GM19099 (cell line): ENCODE results near the gene SLC9C2.

Experiments
- POLR2A ChIP-seq: IDR thresholded peaks from 3 replicates; pipeline ENCODE4 v1.6.1; 2011; ENCODE audit warnings: low read depth; ENCODE audit not compliant: insufficient read length; ENCODE audit errors: extremely low read depth

Gene SLC9C2, protein sequence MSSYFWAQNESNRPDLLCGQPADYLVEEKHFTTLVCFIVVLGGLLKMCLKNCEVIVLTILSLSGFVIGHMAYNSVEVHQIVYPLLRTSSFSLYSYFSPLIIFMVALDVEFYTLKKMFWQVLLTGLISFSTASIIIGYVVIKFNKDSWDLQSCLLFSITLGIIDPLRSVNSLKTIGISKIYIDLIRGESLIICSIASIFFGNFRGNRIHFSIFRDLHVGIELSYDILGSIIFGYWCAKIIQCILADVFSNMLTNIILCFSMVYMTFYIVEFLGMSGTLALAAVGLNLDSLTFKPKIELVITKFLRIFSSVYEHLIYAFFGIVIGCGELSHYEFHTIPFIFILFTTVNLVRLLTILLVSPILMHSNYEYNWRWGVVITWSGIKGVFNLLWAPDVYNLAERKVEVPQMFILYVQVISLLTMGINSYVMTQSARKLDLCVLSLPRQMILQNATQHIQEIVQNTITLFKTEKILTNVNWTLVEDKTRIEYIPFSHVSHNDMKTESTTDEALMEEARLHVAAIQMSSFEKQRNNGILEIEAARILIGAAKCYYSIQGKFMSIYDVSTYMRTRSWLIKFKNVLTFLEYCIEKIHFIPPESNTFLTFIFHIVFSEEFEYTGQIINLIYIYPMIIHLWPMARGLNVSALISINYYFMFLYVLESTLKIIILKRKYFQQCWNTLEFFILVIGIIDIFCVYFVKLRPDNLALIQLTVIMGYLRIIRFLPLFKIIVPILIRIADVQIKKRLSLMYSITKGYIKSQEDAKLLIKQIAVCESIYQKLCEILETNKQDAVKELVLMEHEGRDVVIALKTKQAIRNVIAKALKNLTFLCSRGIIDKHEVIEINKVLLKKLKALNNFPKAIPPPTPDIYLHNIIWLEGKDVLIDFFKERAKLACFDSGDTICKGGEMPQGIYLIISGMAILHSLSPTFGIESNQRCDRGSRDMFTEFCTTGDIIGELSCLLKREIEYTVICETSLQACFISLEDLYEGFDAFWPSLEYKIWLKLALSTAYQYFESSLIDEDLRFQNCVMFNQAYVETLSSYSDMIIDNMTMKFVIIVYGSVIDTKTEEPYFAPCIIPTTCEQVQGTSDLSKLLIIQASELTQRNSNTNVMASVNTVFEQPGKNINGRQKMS

DNA sequence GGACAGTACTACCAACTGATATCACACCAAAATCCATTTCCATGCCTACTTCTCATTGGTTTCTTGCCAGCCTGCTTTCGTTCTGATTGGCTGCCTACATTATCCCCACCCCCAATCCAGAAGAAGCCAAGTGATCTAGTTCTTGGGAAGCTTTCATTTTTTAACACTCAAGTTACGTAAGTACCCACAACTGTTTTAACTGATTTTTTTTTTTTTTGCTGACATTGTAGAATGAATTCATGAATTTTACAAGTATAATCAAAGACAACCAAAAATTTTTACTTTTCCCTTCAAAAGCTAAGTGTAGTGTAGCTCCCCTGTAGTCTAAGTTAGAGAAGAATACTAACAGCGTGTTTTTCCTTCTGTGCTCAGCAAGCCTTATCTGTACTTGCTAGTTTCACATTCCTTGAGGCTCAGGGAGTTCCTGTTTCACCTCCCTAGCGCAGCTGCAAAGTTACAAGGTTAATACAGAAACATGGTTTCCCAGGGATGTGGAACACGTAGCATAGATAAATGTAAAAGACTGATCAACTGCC lies at the start of gene SLC9C2:
Gene SLC9C2 (minus strand): TSS at position 17 of the 536 bp plus-strand sequence. CDS start 1,296 bp downstream, outside the sequence.
- TF ChIP-seq POLR2A = no peak

DNA sequence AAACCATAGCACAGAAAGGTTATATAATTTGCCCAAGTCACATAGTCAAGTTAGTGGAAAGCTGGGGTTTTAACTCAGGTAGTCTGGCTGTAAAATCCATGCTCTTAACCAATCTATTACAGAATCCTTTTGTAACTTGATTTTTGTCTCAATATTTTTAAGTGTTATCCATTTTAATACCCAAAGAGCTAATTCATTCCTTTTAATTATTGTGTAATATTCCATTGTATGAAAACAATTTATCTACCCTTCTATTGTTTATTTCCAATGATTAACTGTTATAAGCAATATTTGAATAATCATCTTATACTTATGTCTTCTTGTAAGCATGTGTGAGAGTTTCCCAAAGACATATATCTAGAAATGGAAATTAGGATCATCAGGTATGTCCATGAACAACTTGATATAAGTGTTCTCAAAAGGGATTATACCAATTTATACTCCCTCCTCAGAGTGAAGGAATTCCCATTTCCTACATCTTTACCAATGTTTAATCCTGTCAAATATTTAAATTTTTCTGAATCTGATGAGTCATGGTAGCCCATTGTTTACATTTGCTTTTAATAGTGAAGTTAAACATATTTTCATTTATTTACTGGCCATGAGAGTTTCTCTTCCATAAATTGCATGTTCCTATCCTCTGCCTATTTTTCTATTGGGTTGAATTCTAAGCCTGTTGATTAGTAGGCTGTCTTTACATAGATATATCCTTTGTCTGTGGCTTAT lies 46.2 kb upstream of the SLC9C2 start:
- no peak for TF ChIP-seq POLR2A

DNA sequence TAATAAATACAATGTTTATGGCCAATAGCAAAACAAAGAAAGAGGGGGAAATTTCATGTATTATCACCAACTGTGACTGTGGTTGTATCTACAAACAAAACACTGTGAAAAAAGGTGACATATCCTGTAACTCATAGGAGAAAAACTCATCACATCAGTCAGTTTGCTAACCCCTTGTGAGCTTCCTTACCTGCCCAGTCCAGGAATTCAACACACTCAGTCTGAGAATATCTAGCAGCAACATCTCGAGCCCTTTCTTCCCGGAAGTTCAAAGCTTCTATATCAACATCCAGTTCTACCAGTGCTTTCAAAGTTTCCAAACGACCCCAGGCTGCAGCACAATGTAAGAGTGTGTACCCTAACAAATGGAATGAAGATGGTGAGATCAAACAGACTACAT lies 43.8 kb upstream of the SLC9C2 start:
- no peak for TF ChIP-seq POLR2A

DNA sequence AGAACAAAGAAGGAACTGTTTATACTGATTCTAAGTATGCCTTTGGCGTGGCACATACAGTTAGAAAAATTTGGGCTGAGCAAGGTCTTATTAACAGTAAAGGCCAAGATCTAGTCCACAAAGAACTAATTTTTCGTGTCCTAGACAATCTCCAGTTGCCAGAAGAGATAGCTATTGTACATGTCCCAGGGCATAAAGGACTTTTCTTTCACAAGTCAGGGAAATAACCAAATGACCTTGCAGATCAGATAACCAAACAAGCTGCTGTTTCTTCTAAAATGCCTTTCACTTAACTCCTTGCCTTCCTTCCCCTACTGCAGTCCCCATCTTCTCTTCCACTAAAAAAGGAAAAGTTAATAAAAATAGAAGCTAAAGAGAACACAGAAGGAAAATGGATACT lies 36.2 kb upstream of the SLC9C2 start:
- TF ChIP-seq POLR2A = no peak

DNA sequence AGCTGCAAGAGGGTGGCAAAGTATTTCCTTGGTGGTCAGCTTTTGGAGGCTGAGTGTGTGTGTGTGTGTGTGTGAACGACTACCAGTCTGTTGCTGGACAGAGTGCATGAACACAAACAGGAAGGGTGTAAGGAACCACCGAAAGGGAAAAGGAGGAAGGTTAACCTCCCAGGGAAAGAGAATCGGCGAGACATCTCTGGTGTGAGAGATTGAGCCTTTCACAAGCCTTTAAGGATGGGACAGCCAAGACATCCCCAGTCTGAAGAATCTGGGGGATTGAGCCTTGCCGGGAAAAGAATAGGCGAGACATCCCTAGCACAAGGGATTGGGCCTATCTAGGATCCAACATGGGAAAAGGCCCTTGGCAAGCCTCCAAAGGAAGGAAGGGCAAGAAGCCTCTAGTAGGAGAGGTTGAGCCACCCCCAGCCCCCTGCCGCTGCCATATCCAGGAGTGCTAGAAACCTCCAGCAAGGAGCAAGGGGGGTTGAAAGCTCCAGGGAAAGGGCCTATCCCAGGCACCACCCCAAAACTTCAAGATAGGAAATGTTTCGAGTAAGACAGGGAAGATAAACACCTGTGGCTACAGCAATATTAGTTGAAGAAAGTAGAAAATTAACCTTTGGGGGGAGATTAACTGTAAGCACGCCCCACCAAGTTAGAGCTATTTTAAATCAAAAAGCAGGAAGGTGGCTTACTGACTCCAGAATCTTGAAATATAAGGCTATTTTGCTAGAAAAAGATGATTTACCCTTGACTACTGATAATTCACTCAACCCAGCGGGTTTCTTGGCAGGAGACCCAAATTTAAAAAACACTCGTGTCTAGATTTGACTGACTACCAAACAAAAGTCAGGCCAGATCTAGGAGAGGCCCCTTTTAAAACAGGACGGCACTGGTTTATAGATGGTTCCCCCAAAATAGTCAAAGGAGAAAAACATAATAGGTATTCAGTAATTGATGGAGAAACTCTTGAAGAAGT lies 35.5 kb upstream of the SLC9C2 start:
- TF ChIP-seq POLR2A = no peak

DNA sequence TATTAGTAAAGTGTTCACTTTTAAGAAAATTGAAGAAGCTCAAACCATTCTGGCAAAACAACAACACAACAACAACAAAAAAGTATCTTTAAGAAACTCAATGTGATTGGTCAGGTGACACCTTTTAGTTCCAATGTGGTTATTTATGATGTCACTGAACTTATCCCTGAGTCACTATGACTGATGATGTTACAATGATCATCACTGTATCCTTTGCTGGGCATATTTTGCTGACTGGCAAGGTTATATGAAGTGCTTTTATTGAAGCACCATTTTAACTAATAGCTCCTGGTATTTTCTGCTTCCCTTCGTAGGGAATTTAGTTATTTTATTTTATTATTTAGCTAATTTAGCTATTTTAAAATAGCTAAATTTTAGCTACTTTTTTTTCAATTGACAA lies 32.2 kb upstream of the SLC9C2 start, which contains the start of gene TEX50:
Gene TEX50 (plus strand): TSS at position 223 of the 400 bp plus-strand sequence. CDS start 184 bp downstream, outside the sequence.
- TF ChIP-seq POLR2A = no peak

DNA sequence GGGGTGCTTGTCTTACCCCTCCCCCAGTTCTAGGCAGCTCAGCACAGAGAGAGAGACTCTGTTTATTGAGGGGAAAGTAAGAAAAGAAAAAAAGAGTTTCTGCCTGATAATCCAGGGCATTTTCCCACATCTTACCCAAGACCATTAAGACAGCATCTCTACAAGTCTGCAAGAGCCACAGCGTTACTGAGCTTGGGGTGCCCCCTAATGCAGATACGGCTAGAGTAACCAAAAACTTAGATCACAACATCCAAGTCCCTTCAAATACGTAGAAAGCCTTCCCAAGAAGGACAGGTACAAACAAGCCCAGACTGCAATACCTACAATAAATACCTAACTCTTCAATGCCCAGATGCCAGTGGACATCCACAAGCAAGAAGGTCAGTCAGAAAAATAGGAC lies 26.0 kb upstream of the SLC9C2 start:
- no peak for TF ChIP-seq POLR2A

DNA sequence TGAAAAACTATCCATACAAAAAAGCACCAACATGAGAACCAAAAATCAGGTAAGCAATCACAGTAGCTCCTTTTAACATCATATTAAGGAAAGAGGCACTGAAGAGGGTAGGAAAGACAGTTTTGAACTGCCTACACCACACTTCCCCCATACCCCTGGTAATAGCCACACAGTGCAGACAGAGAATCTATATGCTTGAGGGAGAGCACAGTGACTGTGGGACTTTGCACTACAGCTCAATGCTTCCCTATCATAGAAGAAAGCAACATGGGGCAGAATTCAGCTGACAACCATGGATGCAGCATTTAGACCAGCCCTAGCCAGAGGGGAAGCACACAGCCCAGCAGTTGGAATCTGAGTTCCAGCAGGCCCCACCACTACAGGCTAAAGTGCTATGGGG lies 24.4 kb upstream of the SLC9C2 start:
- TF ChIP-seq POLR2A = no peak

DNA sequence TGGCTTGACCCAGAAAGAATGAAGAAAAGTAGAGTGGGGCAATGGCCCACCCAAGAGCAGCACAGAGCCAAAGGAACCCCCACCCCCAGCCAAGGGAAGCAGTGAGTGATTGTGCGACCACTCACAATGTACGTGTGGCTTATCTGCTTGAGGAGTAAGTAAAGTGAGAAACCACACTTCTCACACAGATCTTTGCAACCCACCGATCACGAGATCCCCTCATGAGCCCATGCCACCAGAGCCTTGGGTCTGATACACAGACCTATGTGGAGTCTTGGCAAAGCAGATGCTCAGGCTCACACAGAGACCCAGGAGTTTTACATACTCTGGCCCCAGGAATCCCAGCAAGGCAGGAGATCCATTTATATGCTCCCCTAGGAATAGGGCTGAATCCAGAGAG lies 14.0 kb upstream of the SLC9C2 start:
- no peak for TF ChIP-seq POLR2A

DNA sequence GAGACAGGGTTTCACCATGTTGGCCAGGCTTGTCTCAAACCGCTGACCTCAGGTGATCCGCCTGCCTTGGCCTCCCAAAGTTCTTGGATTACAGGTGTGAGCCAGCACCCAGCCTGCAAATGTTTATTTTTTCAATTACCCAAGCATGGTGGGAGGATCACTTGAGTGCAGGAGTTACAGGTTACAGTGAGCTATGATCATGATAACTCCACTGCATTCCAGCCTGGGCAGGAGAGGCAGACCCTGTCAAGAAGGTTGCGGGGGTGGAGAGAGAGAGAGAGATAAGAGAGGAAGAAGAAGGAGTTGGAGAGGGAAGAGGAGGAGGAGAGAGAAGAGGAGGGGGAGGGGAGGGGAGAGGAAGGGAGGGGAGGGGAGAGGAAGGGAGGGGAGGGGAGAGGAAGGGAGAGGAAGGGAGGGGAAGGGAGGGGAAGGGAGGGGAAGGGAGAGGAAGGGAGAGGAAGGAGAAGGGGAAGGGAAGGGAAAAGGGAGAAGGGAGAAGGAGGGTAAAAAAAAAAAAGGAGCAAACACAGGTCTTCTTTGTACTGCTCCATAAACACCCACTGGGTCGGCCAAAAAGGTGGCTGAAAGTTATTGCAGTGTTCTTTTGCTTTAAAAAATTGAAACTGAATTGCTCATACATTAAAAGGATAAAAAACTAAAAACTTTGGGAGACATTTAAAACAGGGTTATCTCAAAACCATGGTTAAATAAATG lies 5.8 kb upstream of the SLC9C2 start:
- no peak for TF ChIP-seq POLR2A

DNA sequence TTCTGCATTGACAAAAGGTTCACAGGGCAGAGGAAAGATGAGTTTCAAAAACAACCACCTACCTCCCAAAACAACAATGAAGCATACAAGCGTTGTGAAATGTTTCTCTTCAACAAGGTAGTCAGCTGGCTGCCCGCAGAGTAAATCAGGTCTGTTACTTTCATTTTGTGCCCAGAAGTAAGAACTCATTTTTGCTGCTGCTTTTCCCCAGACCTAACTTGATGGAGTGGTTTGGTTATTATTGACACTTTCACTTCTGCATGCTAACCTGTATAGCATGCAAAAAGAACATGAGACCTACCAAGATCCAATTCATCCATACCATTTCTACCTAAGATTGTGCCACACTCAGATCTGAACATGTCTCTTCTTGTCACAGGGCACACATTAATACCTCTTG lies 1.3 kb downstream of the SLC9C2 start:
- no peak for TF ChIP-seq POLR2A

DNA sequence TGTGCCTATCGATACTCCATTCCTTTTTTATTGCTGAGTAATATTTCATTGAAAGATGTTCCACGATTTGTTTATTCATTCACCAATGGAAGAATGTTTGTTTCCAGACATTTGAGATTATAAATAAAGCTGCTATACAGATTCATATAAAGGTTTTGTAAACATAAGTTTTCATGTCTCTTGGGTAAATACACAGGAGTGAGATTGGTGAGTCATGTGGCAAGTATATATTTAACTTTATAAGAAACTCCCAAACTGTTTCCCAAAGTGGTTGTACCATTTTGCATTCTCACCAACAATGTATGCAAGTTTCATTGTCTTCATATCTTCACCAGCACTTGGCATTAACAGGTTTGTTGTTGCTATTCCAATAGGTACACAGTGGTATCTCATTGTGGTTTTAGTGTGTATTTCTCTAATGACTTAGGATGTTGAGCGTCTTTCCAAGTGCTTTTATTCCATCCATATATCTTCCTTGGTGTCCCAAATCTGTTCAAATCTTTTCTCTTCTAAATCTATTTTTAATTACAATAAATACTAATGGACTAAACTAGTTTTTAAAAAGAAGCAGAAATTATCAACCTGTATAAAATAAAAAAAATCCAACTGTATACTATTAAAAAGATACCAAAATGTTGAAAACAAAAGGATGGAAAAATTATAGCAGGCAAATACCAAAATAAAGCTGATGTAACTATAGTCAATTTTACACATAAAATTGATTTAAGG lies 6.6 kb downstream of the SLC9C2 start:
- no peak for TF ChIP-seq POLR2A
